Parathyroid adenoma (tissue), 2 donors: ENCODE results near the gene SREBF1.

ENCODE experiments used
- H2AFZ ChIP-seq: fragments of 300-600 bp; sonication (generic); one replicate; pipeline ENCODE4 v1.7.0; 2017; ENCODE audit warnings: antibody characterized with exemption, mild to moderate bottlenecking
- H3K27ac ChIP-seq: fragments of 300-600 bp; sonication (generic); one replicate; pipeline ENCODE4 v1.7.0; 2017
- H3K27me3 ChIP-seq: fragments of 300-600 bp; sonication (generic); one replicate; pipeline ENCODE4 v1.7.0; 2017; ENCODE audit warnings: low read length; ENCODE audit not compliant: control insufficient read depth, insufficient read depth
- H3K36me3 ChIP-seq: fragments of 300-600 bp; sonication (generic); one replicate; pipeline ENCODE4 v1.7.0; 2017; ENCODE audit warnings: low read length; ENCODE audit not compliant: control insufficient read depth, insufficient read depth
- H3K4me1 ChIP-seq: fragments of 300-600 bp; sonication (generic); one replicate; pipeline ENCODE4 v1.7.0; 2017; ENCODE audit warnings: control low read depth
- H3K4me2 ChIP-seq: fragments of 300-600 bp; sonication (generic); one replicate; pipeline ENCODE4 v1.7.0; 2017; ENCODE audit warnings: low read length
- H3K4me3 ChIP-seq: fragments of 300-600 bp; sonication (generic); one replicate; pipeline ENCODE4 v1.7.0; 2017; ENCODE audit warnings: low read depth, low read length
- H3K79me2 ChIP-seq: fragments of 300-600 bp; sonication (generic); one replicate; pipeline ENCODE4 v1.7.0; 2017; ENCODE audit warnings: control low read depth
- H3K9ac ChIP-seq: fragments of 300-600 bp; sonication (generic); one replicate; pipeline ENCODE4 v1.7.0; 2017; ENCODE audit warnings: mild to moderate bottlenecking
- H3K9me3 ChIP-seq: fragments of 300-600 bp; sonication (generic); one replicate; pipeline ENCODE4 v1.7.0; 2017; ENCODE audit warnings: low read length; ENCODE audit not compliant: control insufficient read depth
- TF ChIP-seq, protein P1 (sequence below): fragments of 300-600 bp; sonication (generic); IDR thresholded peaks from one replicate; pipeline ENCODE4 v1.7.0; 2017; ENCODE audit warnings: antibody characterized with exemption, mild to moderate bottlenecking
- donor health status: primary hyperparathyroidism.

SREBF1 gene

DNA sequence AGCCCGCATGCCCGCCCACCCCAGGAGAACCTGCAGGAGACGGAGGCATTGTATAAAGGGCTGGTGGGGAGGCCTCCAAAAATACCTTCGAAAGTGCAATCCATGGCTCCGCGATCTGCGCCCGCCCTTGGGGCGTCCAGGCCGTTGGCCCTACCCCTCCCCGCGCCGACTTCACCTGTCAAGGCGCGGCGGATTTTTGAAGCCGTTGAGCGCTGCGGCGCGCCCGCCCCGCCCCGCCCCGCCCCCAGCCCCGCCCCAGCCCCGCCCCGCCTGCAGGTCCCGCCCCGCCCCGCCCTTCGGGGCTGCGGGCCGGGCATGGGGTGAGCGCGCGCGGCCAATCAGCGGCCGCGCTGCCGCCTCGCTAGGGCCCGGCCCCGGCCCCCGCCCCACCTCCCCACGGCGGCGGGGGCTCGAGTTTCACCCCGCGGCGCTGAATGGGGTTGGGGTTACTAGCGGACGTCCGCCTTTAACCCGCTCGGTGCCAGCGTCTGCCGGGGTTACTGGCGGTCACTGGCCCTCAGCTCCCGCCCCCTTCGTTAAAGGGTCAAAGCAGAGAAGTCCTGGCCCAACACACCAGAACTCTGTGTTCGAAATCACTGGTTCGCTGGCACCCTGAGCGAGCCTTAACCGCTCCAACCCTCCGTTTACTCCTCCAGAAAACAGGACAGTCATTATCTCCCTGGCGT lies 13.2 kb downstream of the SREBF1 start:
- H3K4me1 ChIP-seq = peaks cover 39% of the 10 kb centered on the region
- peak overlapping the region; percentile 58 for H3K27ac ChIP-seq
- peaks cover 9% of the 10 kb centered on the region for H3K79me2 ChIP-seq
- H3K9me3 ChIP-seq = no peaks in the 10 kb centered on the region
- H3K4me2 ChIP-seq = peak overlapping the region; percentile 79
- H2AFZ ChIP-seq = peak overlapping the region; percentile 9
- H3K36me3 ChIP-seq = no peaks in the 10 kb centered on the region
- peak overlapping the region; percentile 46 for H3K4me3 ChIP-seq
- H3K9ac ChIP-seq = no peak overlapping the region
- TF ChIP-seq, protein P1, sequence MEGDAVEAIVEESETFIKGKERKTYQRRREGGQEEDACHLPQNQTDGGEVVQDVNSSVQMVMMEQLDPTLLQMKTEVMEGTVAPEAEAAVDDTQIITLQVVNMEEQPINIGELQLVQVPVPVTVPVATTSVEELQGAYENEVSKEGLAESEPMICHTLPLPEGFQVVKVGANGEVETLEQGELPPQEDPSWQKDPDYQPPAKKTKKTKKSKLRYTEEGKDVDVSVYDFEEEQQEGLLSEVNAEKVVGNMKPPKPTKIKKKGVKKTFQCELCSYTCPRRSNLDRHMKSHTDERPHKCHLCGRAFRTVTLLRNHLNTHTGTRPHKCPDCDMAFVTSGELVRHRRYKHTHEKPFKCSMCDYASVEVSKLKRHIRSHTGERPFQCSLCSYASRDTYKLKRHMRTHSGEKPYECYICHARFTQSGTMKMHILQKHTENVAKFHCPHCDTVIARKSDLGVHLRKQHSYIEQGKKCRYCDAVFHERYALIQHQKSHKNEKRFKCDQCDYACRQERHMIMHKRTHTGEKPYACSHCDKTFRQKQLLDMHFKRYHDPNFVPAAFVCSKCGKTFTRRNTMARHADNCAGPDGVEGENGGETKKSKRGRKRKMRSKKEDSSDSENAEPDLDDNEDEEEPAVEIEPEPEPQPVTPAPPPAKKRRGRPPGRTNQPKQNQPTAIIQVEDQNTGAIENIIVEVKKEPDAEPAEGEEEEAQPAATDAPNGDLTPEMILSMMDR = no peak
- H3K27me3 ChIP-seq = no peaks in the 10 kb centered on the region

DNA sequence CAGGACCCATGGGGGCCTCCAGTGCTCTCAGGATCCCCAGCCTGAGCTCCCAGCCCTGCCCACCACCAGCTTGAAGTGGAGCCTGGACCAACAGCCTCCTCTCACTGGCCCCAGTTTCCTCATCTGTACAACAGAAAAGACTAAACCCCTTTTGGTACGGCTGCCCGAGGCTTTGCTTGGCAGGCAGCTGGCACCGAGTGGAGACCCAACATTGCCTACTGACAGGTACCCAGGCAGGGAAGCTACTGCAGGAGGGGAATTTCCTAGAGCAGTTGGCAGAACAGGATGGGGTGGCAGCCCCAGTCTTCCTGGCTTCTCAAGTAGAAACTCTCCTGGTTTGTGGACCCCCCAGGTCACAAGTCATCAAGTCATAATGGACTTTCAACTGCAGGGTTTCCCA lies 14.2 kb downstream of the SREBF1 start:
- peak overlapping the region; percentile 21 for H3K4me3 ChIP-seq
- TF ChIP-seq, protein P1 = no peak

DNA sequence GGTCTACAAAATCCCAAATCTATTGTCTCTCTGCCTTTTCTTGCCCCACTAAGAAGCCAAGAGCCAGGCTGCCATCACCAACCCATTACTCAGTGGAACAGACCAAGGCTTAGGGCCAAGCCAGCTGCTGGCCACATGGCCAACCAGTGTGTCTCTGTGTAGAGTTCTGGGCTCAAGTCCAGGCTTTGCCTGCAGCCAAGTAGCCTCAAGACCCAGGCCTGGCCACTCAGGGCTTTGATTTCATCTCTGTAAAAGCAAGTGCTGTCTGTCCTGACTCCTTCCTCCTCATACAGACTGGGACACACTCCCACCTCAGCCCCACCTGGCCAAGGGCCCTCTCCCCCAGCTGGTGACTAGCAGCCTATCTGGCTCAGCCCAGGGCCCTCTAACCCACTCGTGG lies 14.6 kb downstream of the SREBF1 start:
- Histone ChIP-seq H3K4me2 (peak overlapping the region; percentile 64), H3K9me3 (no peaks in the 10 kb centered on the region), H3K9ac (no peak overlapping the region), H3K79me2 (peaks cover 9% of the 10 kb centered on the region), H3K4me3 (peak overlapping the region; percentile 21), H2AFZ (no peak overlapping the region), H3K4me1 (peaks cover 39% of the 10 kb centered on the region), H3K36me3 (no peaks in the 10 kb centered on the region), H3K27ac (no peak overlapping the region), H3K27me3 (no peaks in the 10 kb centered on the region)
- TF ChIP-seq, protein P1 = no peak

More for the DNA sequence above, 14.2 kb downstream of the SREBF1 start:
- Histone ChIP-seq H3K9ac (peak overlapping the region; percentile 6), H3K36me3 (no peaks in the 10 kb centered on the region), H3K4me1 (peaks cover 39% of the 10 kb centered on the region), H3K9me3 (no peaks in the 10 kb centered on the region), H3K27me3 (no peaks in the 10 kb centered on the region), H2AFZ (no peak overlapping the region), H3K79me2 (peaks cover 9% of the 10 kb centered on the region), H3K27ac (no peak overlapping the region), H3K4me2 (peak overlapping the region; percentile 64)

DNA sequence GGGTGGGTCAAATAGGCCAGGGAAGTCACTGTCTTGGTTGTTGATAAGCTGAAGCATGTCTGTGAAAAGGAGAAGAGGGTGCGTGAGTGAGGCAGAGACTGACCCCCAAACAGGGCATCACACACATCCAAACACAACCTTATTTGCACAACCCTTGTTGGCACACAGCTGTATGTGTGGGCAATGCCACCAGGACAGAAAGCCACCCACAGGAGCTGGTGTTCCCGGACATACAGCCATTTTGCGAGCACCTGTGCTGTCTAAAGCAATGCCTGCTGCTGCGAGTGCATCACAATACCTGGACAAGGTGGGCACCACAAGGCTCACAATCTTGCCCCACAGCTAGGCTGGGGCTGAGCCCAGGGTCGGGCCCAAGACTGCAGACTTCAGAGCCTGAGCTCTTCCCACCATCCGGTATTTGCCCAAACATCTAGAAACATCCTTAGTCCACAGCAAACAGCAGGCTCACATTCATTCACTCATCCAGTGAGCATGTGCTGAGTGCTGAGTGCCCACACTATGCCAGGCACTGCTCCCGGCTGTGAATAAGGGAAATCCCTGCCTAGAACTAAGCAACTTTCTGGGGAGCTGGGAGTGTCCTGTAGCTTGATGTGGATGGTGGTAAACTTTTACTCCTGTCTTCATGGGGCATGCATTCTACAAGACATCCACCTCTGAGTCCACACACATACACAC lies 16.2 kb downstream of the SREBF1 start:
- H3K79me2 ChIP-seq = peaks cover 9% of the 10 kb centered on the region
- no peak overlapping the region for H3K4me2 ChIP-seq
- no peak overlapping the region for H3K27ac ChIP-seq
- no peak overlapping the region for H3K9ac ChIP-seq
- H3K27me3 ChIP-seq = no peaks in the 10 kb centered on the region
- TF ChIP-seq, protein P1 = no peak
- H3K36me3 ChIP-seq = no peaks in the 10 kb centered on the region
- H3K9me3 ChIP-seq = no peaks in the 10 kb centered on the region
- no peak overlapping the region for H2AFZ ChIP-seq
- H3K4me1 ChIP-seq = peaks cover 28% of the 10 kb centered on the region
- H3K4me3 ChIP-seq = no peak overlapping the region
